ENCODE data around the gene GPR155.

The GPR155 gene, protein sequence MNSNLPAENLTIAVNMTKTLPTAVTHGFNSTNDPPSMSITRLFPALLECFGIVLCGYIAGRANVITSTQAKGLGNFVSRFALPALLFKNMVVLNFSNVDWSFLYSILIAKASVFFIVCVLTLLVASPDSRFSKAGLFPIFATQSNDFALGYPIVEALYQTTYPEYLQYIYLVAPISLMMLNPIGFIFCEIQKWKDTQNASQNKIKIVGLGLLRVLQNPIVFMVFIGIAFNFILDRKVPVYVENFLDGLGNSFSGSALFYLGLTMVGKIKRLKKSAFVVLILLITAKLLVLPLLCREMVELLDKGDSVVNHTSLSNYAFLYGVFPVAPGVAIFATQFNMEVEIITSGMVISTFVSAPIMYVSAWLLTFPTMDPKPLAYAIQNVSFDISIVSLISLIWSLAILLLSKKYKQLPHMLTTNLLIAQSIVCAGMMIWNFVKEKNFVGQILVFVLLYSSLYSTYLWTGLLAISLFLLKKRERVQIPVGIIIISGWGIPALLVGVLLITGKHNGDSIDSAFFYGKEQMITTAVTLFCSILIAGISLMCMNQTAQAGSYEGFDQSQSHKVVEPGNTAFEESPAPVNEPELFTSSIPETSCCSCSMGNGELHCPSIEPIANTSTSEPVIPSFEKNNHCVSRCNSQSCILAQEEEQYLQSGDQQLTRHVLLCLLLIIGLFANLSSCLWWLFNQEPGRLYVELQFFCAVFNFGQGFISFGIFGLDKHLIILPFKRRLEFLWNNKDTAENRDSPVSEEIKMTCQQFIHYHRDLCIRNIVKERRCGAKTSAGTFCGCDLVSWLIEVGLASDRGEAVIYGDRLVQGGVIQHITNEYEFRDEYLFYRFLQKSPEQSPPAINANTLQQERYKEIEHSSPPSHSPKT

DNA sequence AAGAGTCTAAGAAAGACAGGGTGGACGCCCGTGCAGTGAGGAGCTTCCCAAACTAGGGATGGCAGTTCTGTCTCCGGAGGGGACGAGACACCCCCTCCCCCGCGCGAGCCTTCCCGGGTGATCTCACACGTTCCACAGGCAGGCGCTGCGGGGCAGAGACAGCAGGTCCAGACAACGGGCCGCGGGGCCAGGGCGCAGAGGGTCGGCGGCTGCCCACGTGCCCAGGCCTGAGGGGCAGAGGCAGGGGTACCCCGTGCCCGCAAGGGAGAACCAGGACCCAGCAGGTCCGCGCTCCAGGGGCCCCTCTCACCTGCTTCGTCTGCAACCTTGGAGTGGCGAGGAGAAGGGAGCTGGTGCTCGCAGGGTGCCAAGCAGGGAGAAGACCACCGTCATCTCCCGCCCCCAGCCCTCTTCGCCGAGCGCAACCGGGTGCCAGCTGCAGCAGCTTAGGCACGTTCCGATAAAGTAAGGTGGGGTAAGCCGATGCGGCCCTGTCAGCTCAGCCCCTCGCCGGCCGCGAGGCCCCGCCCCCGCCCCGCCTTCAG lies at the start of gene GPR155:
Gene GPR155, minus strand, starts transcription at position 467 of the 545 bp plus-strand sequence. CDS start 5,073 bp downstream, outside the sequence.
- DNase-seq: no peak

DNA sequence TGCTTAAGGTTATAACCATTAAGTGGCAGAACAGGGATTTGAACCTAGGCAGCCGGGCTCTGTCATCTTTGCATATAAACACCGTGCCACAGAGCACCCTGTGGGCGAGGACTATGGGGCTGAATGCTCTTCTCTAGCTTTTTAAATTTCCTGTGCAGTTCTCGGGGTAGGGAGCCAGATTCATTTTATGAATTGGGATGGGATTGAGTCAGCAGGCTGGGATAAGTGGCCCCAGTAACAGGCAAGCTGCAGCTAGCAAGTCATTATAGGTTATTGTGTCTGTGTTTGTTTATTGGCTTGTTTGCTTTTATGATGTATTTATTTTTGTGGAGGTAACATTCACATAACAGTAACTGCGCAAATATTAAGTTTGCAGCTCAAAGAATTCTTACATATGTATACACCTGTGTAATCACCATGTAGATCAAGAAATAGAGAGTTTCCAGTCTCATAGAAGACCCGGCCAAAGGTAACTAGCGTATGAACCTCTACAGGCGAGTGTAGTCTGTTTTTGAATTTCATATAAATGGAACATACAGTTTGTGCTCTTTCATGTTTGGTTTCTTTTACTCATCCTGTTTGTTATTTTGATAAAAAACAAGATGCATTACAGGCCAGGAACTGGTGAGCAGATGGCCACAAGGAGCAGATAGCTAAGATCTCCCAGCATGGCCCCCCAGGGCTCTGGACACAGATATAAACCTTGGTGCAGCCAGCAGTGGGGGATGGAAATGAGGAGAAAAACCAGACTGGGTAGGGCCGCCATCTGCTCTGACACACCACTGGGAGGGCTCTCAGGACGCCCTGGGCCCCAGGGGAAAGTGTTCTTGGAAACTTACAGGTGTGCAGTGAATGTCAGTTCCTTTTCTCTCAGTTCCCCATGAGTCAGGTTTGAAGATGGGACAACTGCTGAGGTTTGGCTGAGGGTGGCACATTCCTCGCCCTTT lies 49.2 kb upstream of the GPR155 start:
- DNase-seq: no peak

DNA sequence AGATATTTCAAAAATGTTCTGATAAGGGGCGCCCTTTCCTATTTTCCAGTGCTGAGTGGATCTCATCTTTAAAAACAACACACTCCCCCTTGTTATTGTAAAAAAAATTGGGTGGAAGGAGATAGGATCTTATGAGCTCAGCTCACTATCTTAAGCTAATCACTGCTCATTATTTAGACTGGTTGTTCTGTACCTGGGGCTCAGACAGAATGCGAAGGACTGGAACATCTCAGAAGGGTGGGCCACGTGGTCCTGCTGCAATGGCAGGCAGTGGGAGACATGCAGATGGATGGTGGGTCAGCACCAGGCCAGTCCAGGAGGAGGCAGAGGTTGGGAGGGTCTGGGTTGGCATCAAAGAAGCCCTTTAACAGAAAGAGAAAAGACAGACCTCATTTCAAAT lies 48.3 kb upstream of the GPR155 start:
- DNase-seq: no peak

DNA sequence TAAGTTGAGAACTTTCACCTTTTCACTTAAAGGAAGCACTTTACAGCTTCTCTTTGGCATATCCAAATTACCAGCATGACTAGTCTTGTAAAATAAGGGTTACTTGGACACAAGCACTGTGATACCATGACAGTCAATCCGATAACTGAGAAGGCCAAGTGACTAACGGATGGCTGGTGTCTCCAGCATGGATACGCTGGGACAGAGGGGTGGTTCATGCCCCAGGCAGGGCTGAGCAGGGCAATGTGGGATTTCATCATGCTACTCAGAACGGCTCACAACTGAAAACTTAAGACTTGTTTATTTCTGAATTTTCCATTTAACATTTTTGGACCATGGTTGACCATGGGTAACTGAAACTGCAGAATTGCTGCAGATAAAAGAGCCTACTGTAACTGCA lies 43.1 kb upstream of the GPR155 start:
- DNase-seq: no peak

DNA sequence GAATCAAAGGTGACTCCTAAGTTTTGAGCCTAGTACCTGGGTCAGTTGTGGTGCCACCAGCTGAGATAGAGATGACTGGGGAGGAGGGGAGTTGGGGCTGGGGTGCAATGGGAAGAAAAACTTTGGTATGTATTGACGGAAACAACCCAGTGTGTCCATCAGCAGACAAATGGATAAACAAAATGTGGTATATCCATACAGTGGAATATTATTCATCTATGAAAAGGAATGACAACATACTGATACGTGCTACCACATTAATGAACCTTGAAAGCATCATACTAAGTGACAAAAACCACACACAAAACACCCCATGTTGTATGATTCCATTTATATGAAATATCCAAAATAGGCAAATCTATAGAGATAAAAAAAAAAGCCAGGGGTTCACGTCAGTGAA lies 41.1 kb upstream of the GPR155 start:
- no peak for DNase-seq

DNA sequence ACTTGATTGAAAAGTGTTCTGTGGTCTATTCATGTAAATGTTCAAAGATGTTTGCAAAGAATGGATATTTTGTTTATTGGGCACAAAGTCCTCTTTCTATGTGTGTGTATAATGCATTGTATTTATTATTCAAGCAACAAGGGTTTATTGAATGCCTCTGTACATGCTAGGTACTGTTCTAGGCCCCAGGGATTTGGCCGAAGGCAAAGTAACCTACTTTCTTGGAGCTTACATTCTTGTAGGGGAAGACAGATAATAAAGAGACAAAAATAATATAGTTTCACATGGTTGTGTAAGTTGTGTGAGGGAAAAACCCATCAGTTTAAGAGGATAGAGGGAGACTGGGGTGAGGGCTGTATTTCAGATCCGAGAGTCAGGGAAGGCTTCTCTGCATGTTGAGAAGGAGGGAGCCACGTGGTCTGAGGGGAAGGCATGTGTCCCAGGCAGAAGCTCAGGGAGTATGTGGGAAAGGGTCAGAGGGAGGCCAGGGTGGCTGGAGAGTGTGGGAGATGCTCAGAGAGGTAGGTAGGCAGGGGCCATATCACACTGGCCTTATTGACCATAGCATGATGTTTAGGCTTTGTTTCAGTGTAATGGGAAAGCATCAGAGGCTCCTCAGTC lies 40.4 kb upstream of the GPR155 start:
- DNase-seq: no peak

DNA sequence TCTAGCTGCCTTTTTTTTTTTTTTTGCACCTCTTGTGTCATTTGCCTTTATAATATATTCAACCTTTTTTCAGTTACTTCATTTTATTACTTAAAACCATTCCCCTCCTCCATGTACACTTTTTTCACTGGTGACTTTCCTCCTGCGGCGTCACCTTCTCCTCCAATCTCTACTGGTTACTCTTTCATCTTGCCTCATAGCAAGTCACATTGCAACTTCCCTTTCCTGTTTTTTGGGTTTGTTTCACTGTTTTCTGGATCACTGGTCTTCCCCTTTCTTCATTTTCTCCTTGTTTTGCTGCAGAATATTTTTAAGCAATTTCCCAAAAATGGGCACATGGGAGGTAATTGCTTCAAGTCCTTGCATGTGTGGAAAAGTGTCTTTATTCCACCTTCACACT lies 37.7 kb upstream of the GPR155 start:
- no peak for DNase-seq

DNA sequence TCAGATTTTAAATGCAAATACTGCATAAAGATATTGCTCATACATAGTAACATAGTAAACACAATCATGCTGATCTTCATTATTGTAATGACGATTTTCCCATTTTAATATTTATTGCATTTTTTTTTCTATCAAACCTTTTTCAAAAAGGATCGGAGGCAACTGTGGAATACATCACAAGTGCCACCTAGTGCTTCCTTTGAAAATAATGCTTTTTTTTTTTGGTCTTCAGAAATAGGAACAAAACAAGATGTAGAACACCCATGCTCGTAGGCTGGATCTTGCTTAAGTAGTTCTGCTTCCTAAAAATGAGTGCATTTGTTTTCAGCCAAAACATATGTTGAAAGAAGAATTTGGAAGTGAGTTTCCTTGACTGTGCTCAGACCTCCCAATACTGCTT lies 35.7 kb upstream of the GPR155 start:
- DNase-seq: no peak

DNA sequence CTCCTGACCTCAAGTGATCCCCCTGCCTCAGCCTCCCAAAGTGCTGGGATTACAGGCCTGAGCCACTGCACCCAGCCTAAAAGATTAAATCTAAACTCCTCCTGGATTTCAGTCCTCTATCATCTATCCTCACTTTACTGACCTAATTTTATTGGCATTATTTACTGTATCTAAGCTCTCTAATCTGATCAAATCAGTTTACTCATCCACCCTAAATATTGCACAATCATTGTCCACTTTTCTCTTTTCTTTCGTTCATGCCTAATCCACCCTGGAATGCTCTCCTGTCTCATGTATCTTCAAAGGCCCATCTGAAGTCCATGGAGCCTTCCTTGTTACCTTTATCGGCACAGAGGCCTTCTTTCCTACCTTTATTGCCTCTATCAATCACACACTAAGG lies 31.6 kb upstream of the GPR155 start:
- no peak for DNase-seq

DNA sequence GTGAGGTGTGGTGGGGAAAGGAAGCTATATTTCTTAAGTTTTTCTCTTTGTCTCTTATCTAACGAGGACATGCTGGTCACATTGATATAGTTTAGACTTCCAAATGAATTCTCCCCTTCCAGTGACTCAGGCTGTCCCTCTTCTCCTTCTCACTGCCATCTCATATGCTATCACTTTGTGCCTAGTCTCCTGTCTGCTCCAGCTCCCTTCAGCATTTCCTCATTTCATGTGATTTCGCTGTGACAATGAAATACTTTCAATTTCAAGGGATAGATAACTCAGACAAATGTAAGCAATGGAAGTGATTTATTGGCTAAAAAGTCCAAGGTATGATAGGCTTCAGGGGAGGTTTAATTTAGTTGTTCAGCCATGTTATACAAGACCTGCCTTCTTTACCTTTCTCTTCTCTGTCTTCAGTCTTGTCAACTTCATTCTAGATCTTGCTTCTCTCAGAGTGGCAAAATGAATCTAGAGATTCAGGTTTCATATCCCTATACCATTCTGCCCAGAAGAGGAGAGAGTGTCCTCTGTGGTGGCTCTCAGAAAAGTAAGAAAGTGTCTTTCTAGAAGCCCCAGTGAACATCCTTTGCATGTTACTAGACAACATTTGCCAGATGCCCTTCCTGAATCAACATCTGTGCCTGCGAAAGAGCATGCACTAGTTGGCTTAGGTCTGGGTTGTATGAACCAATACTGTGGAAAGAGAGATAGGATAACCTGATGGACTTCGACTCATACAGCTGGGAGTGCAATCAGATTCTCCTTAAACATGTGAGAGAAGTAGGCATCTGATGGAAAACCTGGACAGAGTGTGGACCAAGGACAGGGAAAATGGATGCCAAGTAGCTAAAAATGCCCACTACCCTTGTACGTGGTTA lies 29.9 kb upstream of the GPR155 start:
- no peak for DNase-seq

DNA sequence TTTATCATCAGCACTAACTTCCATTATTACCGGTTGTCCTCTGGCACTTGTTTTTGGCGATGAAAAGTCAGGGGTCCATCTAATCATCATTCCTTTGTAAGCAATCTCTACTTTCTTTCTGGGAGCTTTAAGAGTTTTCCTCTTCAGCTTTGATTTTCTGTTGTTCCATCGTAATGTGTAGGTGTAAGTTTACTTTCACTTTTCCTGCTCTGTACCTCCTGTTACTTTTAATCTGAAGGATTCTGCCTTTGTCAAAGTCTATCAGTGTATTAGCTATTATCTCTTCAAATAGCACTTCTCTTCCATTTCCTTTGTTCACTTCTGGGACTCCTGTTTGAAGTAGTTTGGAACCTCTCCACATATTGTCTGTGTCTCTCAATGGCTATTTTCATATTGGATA lies 25.5 kb upstream of the GPR155 start:
- DNase-seq: no peak

DNA sequence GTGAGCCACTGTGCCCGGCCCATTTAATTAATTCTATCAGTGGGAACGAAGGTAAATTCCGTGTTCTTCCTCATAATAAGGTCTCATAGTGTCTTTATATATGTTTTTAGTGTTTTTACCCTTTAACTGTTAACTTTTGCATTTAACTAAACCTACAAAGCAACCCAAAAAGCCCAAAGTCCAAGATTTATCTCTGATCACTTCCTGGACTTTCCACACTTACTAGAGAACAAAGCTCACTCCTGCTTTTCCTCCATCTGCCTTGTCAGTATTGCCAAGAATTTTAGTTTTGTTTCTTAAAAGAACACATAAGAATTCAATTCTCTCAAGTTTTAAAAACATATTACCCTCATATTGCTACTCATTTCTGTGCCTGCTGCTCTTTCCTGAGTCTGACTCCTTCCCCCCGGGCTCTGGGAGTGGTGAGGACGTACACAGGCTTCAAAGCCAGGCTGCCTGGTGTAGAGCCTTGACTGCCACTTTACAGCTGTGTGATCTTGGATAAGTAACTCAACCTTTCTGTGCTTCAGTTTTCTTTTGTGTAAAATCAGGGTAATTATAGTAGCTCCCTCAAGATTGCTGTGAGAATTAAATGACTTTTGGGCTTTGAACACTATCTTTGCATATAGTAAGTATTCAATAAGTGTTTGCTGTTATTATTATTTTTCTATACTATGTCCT lies 24.9 kb upstream of the GPR155 start:
- DNase-seq: no peak

DNA sequence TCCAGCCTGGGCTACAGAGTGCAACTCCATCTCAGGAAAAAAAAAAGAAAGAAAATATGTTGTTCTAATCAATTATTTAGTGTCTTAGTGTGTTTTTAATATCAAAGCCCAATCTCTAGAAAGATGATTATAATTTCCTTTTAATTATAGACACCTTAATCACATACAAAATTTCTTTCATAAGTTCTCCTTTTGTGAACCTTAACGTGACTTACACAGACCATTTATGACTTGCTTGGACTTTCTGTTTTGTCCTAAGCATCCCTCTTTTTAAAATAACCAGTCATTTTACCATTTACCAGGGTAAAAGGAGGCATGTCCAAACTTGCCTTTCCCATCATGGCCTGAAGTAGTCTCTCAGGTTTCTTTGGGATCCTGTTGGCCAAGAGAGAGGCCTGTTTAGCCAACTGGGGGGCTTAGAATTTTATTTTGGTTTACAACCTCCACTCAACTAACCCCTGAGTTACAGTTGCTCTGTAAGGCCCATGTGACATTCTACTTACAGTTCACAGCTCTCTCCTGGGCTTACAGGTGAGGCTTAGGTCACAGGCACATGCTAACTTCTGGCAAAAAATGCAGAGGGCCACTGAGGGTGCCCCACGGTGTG lies 23.9 kb upstream of the GPR155 start:
- no peak for DNase-seq

DNA sequence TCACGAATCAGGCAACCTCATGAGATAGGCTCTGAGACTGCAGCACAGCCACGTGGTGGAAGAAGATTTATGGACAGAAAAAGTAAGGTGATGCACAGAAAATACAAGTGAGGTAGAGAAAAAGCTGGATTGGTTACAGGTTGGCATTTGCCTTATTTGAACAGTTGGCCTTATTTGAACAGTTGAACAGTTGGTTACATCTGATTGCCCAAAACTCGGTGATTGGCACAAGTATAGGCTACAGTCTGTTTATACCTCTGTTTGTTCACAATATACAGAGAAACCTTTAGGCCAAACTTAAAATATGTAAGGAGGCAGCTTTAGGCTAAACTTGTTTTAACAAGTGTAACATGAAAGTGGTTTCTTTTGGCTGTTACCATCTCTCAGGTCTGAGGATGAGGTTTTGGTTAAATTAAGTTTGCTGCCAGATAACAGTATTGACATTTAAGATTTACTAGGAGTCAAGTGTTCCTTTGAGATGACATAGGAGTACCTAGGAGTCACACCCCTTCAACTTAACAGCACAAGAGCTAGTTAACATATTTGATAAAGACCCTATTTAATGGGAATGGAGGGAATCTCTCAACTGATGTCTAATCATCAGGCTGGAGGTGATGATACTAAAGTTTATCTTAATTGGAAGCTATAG lies 16.5 kb upstream of the GPR155 start:
- no peak for DNase-seq

DNA sequence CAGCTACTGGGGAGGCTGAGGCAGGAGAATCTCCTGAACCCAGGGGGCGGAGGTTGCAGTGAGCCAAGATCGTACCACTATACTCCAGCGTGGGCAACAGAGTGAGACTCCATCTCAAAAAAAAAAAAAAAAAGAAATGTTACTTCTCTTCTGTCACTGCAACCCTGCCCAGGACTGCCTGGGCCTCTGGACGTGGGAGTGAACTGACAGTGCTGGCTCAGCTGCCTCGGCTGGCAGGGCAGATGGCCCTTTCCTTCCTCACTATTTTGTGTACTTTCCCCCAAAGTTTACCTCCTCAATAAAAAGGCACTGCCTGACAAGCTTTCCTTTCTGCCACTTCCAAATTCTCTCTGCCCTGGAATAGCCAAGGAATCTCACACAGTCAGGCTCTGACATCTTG lies 12.5 kb upstream of the GPR155 start:
- no peak for DNase-seq

DNA sequence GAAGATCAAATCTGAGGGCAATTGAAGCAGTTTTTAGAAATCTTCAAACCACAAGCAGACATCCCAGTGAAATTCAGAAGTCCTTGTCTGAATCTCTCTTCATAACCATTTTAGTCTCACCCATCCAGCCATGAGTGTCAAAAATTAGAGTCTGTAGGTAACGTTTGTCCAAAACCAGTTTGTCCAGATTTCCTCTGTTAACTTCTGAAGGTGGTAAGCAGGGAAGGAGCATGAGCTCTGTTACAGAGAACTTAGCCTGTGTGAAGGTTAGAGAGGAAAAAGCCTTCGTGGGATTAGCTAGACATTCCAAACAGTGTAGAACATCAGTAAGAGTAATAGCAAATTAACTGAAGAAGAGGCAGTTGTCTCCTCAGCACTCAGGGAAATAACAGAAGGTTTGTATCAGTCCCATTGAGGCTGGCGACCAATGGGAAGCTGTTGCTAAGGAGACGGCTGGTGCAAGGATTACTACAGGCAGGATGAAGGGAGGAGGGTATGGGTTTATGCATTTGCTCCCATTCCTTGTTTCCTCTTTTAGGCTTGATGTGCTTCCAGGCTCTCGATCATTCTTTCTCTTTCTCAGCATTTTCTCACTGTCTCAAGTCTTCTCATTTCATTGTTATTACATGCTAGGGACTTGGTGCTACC lies 8.7 kb upstream of the GPR155 start:
- DNase-seq: no peak

DNA sequence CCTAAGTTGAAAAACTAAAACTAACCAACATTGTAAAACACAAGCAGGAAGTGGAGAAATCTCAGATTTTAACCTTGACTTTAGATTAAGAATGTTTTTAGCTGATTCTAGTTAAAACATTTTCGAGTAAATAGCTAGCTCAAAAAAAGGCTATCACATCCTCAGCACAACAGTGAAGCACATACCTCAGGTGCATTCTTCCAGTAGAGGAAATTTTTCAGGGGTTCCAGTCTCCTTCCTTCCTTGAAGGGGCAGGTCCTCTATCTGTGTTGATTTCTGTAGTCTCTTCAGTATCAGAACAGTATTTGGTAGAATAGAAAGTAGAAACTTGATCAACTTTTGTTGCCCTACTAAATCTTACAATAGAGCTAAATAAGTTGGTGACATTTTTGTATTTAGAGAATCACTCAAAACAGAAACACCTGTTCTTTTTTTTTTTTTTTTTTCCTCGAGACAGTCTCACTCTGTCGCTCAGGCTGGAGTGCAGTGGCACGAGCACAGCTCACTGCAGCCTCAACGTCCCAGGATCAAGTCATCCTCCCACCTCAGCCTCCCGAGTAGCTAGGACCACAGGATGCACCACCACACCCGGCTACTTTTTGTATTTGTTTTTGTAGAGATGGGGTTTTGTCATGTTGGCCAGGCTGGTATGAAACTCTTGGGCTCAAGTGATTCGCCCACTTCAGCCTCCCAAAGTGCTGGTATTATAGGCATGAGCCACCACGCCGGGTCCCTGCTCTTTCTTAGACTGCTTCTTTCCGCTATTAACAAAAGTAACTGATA lies 6.9 kb upstream of the GPR155 start:
- no peak for DNase-seq

DNA sequence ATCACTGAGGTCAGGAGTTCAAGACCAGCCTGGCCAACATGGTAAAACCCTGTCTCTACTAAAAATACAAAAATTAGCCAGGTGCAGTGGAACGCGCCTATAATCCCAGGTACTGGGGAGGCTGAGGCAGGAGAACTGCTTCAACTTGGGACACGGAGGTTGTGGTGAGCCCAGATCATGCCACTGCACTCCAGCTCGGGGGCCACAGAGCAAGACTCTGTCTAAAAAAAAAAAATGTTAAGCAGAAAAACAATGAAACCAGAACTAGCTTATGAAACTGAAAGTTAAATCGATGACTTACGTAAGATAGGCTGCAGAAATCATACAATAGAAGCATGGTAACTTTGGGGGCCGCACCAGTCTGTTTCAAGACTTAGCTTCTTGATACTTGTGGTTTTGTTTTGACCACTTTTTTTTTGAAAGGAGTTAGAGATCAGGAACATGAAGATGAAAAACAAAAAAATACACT lies 6.2 kb upstream of the GPR155 start:
- DNase-seq: no peak

Data from NCI-H187 treated with DMSO at 0.1 percent for 48 hours (cell line).